Nephron progenitor cell (in vitro differentiated cells): ENCODE data around the gene EEFSEC.

Experiments
- DNase-seq: peaks from one replicate; pipeline ENCODE4 v3.0.0; 2021
- H3K27ac Mint-ChIP-seq: 2 replicates; pipeline ENCODE4 v1.8.0; 2021; ENCODE audit warnings: mild to moderate bottlenecking, moderate library complexity, mixed read lengths
- H3K27me3 Mint-ChIP-seq: 2 replicates; pipeline ENCODE4 v1.8.0; 2021; ENCODE audit warnings: mild to moderate bottlenecking, low read depth, mixed read lengths; ENCODE audit not compliant: poor library complexity
- H3K36me3 Mint-ChIP-seq: 2 replicates; pipeline ENCODE4 v1.8.0; 2021; ENCODE audit warnings: low read depth, mixed read lengths
- H3K4me1 Mint-ChIP-seq: 2 replicates; pipeline ENCODE4 v1.8.0; 2021; ENCODE audit warnings: mixed read lengths
- H3K4me3 Mint-ChIP-seq: 2 replicates; pipeline ENCODE4 v1.8.0; 2021; ENCODE audit warnings: mild to moderate bottlenecking, moderate library complexity, mixed read lengths
- H3K9me3 Mint-ChIP-seq: 2 replicates; pipeline ENCODE4 v1.8.0; 2021; ENCODE audit warnings: mild to moderate bottlenecking, moderate library complexity, mixed read lengths
- TF ChIP-seq, protein P1 (sequence below): fragments of 200-600 bp; sonication (generic); IDR thresholded peaks from 2 replicates; pipeline ENCODE4 v1.5.0; 2021; ENCODE audit warnings: antibody characterized with exemption

EEFSEC gene

DNA sequence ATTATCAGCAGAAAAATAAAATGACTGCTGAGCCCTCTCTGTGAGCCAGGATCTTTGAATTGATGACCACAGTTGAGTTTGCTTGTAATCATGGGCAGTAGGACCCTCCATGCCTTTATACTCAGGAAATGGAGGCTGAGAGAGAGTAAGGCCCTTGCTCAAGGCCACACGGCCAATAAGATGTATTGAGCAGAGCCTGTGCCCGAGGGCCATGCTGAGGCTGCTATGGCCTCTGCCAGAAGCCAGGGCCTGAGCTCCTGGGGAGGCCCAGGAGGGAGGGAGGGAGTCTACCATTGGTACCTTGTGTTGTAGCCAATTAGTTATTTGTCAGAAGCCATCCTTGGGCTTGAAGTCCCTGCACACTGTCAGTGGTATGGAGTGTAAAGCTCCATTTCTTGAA is 162.0 kb downstream of the EEFSEC start:
- Mint-ChIP-seq H3K27me3 (peaks cover 5% of the 10 kb centered on the region), H3K4me1 (peaks cover 38% of the 10 kb centered on the region), H3K4me3 (no peak overlapping the region), H3K36me3 (no peaks in the 10 kb centered on the region), H3K27ac (no peak overlapping the region), H3K9me3 (no peaks in the 10 kb centered on the region)
- DNase-seq, result no peak
- TF ChIP-seq, protein P1, sequence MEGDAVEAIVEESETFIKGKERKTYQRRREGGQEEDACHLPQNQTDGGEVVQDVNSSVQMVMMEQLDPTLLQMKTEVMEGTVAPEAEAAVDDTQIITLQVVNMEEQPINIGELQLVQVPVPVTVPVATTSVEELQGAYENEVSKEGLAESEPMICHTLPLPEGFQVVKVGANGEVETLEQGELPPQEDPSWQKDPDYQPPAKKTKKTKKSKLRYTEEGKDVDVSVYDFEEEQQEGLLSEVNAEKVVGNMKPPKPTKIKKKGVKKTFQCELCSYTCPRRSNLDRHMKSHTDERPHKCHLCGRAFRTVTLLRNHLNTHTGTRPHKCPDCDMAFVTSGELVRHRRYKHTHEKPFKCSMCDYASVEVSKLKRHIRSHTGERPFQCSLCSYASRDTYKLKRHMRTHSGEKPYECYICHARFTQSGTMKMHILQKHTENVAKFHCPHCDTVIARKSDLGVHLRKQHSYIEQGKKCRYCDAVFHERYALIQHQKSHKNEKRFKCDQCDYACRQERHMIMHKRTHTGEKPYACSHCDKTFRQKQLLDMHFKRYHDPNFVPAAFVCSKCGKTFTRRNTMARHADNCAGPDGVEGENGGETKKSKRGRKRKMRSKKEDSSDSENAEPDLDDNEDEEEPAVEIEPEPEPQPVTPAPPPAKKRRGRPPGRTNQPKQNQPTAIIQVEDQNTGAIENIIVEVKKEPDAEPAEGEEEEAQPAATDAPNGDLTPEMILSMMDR, result no peak

DNA sequence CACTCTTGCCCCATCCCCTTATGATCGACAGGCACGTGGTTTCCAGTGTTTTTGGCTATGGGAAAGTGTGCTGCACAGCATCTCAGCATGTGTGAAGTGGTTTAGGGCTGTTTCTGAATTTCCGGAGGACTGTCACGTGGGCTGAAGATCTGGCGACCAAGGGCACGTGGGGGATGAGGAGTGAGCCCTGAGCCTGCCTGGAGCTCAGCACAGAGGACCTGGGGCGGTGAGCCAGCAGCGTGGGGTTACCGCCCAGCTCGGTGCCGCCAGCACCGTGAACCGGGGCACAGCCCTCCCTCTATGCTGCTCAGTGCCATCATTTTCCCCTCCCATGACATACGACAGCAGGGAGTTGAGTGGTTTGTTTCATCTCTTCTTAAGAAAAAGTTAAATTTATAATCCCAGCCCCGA is 163.2 kb downstream of the EEFSEC start:
- no peak for DNase-seq
- TF ChIP-seq, protein P1, result no peak
- Mint-ChIP-seq H3K9me3 (no peaks in the 10 kb centered on the region), H3K36me3 (no peaks in the 10 kb centered on the region), H3K27me3 (peaks cover 7% of the 10 kb centered on the region), H3K4me3 (no peak overlapping the region), H3K27ac (no peak overlapping the region), H3K4me1 (peaks cover 46% of the 10 kb centered on the region)

GRCh38 chr3:128317101-128317697 is 163.9 kb downstream of the EEFSEC start:
- Mint-ChIP-seq H3K4me3 (no peak overlapping the region), H3K9me3 (no peaks in the 10 kb centered on the region), H3K27ac (peak overlapping the region; percentile 44), H3K36me3 (no peaks in the 10 kb centered on the region), H3K4me1 (peaks cover 46% of the 10 kb centered on the region), H3K27me3 (peaks cover 12% of the 10 kb centered on the region)
- DNase-seq, result no peak
- TF ChIP-seq, protein P1, result no peak

GRCh38 chr3:128317698-128318231 is 164.5 kb downstream of the EEFSEC start:
- H3K27ac Mint-ChIP-seq, result peak overlapping the region; percentile 44
- no peaks in the 10 kb centered on the region for H3K36me3 Mint-ChIP-seq
- peaks cover 46% of the 10 kb centered on the region for H3K4me1 Mint-ChIP-seq
- H3K9me3 Mint-ChIP-seq, result no peaks in the 10 kb centered on the region
- H3K27me3 Mint-ChIP-seq, result peaks cover 10% of the 10 kb centered on the region
- no peak for DNase-seq
- H3K4me3 Mint-ChIP-seq, result no peak overlapping the region
- TF ChIP-seq, protein P1, result no peak

GRCh38 chr3:128318275-128318941 is 165.1 kb downstream of the EEFSEC start:
- Mint-ChIP-seq H3K36me3 (no peaks in the 10 kb centered on the region), H3K27me3 (peaks cover 7% of the 10 kb centered on the region), H3K4me1 (peaks cover 46% of the 10 kb centered on the region), H3K9me3 (no peaks in the 10 kb centered on the region), H3K27ac (no peak overlapping the region), H3K4me3 (no peak overlapping the region)
- no peak for DNase-seq
- TF ChIP-seq, protein P1, result no peak
